ENCODE results near the gene LAYN.

LAYN gene

GRCh38 chr11:111573821-111574249, 33.3 kb downstream of the LAYN start:
- DNase-seq (ENCODE audit: low read depth in 1 of 2, low spot score in 1 of 2) = no peak
- in situ Hi-C loops (cut with HindIII; ENCODE audit: low pct_unique_long_range_greater_than_20kb, low sequenced_read_pairs) = no loop called here
- no peak for TF ChIP-seq JUND (IDR thresholded peaks at IDR 0.05; ENCODE audit: low read depth)

- no peak for DNase-seq (ENCODE audit: low read depth in 1 of 2, low spot score in 1 of 2)
- TF ChIP-seq JUND (IDR thresholded peaks at IDR 0.05; ENCODE audit: low read depth) = no peak
- in situ Hi-C loops (cut with HindIII; ENCODE audit: low pct_unique_long_range_greater_than_20kb, low sequenced_read_pairs) = no loop called here
Measured at GRCh38 chr11:111574373-111575225, 34.1 kb downstream of the LAYN start.

DNA sequence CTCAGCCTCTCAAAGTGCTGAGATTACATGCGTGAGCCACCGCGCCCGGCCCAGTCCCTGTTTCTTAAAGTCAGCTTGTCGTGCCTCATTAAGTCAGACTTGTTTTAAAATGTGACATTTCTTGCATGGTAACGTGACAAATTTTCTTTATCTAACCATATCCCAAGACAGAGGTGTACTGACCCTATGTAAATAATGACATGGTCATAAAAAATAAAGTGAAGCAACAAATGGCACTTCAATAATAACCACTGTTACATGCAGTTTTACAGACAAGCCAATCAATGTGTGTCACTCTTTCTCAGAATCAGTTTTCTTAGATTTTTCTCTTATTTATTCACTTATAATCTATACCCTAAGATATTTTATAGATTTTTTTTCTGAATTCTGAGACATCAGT, 35.2 kb downstream of the LAYN start:
- no peak for DNase-seq (ENCODE audit: low read depth in 1 of 2, low spot score in 1 of 2)
- TF ChIP-seq JUND (IDR thresholded peaks at IDR 0.05; ENCODE audit: low read depth) = no peak
- in situ Hi-C loops (cut with HindIII; ENCODE audit: low pct_unique_long_range_greater_than_20kb, low sequenced_read_pairs) = no loop called here

DNA sequence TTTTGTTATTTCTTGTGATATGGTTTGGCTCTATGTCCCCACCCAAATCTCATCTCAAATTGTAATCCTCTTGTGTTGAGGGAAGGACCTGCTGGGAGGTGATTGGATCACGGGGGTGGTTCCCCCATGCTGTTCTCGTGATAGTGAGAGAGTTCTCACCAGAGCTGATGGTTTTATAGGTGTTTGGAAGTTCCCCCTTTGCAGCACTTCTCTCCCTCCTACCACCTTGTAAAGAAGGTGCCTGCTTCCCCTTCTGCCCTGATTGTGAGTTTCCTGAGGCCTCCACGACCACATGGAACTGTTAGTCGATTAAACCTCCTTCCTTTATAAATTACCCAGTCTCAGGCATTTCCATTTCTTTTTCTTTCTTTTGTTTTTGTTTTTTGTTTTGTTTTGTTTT, 37.3 kb downstream of the LAYN start:
- in situ Hi-C loops (cut with HindIII; ENCODE audit: low pct_unique_long_range_greater_than_20kb, low sequenced_read_pairs) = no loop called here

GRCh38 chr11:111581341-111581740, 40.8 kb downstream of the LAYN start:
- in situ Hi-C loops (cut with HindIII; ENCODE audit: low pct_unique_long_range_greater_than_20kb, low sequenced_read_pairs) = no loop called here
- no peak for TF ChIP-seq JUND (IDR thresholded peaks at IDR 0.05; ENCODE audit: low read depth)
- DNase-seq (ENCODE audit: low read depth in 1 of 2, low spot score in 1 of 2) = no peak

More for the DNA sequence above, 37.3 kb downstream of the LAYN start:
- DNase-seq (ENCODE audit: low read depth in 1 of 2, low spot score in 1 of 2) = no peak
- TF ChIP-seq JUND (IDR thresholded peaks at IDR 0.05; ENCODE audit: low read depth) = no peak

DNA sequence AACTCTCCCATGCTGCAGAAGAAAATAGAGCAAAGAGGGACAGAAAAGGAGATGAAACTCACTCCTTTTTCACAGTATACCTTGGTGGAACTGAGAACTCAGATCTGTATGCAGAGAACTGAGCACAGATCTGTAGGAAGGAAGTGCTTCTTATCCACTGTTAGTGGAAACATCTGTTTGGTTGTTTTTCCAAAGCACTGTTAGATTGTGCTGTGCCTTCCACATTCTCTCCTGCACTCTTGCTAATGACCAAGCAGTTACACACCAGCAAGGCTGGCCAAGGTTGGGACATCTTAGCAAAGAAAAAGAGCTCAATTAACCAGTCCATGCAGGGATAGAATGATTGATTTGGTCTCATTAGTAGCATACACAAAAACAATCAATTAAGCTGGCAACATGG, 41.6 kb downstream of the LAYN start:
- no peak for DNase-seq (ENCODE audit: low read depth in 1 of 2, low spot score in 1 of 2)
- TF ChIP-seq JUND (IDR thresholded peaks at IDR 0.05; ENCODE audit: low read depth) = no peak
- in situ Hi-C loops (cut with HindIII; ENCODE audit: low pct_unique_long_range_greater_than_20kb, low sequenced_read_pairs) = no loop called here

GRCh38 chr11:111582881-111583280, 42.4 kb downstream of the LAYN start:
- no peak for DNase-seq (ENCODE audit: low read depth in 1 of 2, low spot score in 1 of 2)
- in situ Hi-C loops (cut with HindIII; ENCODE audit: low pct_unique_long_range_greater_than_20kb, low sequenced_read_pairs) = no loop called here
- no peak for TF ChIP-seq JUND (IDR thresholded peaks at IDR 0.05; ENCODE audit: low read depth)

DNA sequence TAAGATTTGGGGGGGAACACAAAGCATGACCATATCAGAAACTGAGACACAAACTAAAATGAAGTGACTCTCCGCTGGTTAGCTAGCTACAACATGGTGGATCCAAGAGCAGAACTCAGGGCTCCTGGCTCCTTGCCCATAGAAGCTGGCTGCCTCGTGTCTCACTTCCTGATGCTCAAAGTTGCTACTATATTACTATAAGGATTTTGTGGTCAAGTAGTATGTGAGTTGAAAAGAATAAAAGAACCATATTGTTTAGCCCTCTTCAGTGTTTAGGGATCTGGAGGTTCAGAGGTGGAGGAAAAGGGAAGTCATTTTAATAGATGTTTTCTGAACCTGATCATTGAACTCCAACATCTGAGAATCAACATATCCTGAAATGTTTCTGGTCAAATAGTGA, 44.9 kb downstream of the LAYN start:
- no peak for DNase-seq (ENCODE audit: low read depth in 1 of 2, low spot score in 1 of 2)
- in situ Hi-C loops (cut with HindIII; ENCODE audit: low pct_unique_long_range_greater_than_20kb, low sequenced_read_pairs) = no loop called here
- TF ChIP-seq JUND (IDR thresholded peaks at IDR 0.05; ENCODE audit: low read depth) = no peak

DNA sequence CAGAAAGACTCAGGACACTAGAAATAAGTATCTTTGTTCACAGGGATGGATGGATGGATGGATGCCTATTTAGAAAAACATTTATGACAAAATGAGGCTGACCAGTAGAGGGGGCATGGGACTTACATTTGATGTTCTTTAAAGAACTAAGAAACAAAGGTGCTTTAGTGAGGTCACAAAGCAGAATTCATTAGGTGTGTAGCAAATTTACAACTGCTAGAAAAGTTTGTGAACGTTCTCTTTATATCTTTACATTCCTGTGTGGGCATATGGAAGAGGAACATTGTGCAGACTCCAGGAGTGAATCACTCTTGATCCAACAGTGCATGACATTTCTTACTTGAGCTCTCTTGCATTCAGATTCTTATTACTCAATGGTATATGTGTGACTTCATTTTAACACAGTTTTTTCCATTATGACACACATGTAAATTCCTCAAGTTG, 45.9 kb downstream of the LAYN start:
- in situ Hi-C loops (cut with HindIII; ENCODE audit: low pct_unique_long_range_greater_than_20kb, low sequenced_read_pairs) = no loop called here
- peak; percentile 28 to 80 for DNase-seq (ENCODE audit: low read depth in 1 of 2, low spot score in 1 of 2)
- no peak for TF ChIP-seq JUND (IDR thresholded peaks at IDR 0.05; ENCODE audit: low read depth)

DNA sequence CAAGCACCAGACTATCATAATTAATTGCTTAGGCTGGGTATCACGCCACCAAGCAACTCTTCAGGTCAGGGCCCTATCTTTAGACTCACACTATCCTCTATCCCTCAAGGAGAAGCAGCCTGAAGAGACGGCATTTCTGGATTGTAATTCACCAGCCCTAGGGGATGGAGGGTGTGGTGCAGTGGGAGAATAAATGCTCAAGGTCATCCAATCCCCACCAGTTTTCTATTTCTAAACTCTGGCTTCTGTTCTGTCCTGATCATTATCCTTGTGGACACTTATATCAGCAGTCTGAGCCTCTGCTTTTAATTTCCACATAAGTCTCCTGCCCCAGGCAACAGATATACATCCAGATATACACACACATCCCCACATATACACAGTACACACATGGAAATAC, 48.6 kb downstream of the LAYN start:
- in situ Hi-C loops (cut with HindIII; ENCODE audit: low pct_unique_long_range_greater_than_20kb, low sequenced_read_pairs) = no loop called here
- TF ChIP-seq JUND (IDR thresholded peaks at IDR 0.05; ENCODE audit: low read depth) = no peak
- no peak for DNase-seq (ENCODE audit: low read depth in 1 of 2, low spot score in 1 of 2)

- in situ Hi-C loops (cut with HindIII; ENCODE audit: low pct_unique_long_range_greater_than_20kb, low sequenced_read_pairs) = no loop called here
- TF ChIP-seq JUND (IDR thresholded peaks at IDR 0.05; ENCODE audit: low read depth) = no peak
- DNase-seq (ENCODE audit: low read depth in 1 of 2, low spot score in 1 of 2) = no peak
Measured at GRCh38 chr11:111589886-111590499, 49.5 kb downstream of the LAYN start.

- no peak for DNase-seq (ENCODE audit: low read depth in 1 of 2, low spot score in 1 of 2)
- no peak for TF ChIP-seq JUND (IDR thresholded peaks at IDR 0.05; ENCODE audit: low read depth)
- in situ Hi-C loops (cut with HindIII; ENCODE audit: low pct_unique_long_range_greater_than_20kb, low sequenced_read_pairs) = no loop called here
Measured at GRCh38 chr11:111591187-111591960, 50.9 kb downstream of the LAYN start.

- no peak for TF ChIP-seq JUND (IDR thresholded peaks at IDR 0.05; ENCODE audit: low read depth)
- no peak for DNase-seq (ENCODE audit: low read depth in 1 of 2, low spot score in 1 of 2)
- in situ Hi-C loops (cut with HindIII; ENCODE audit: low pct_unique_long_range_greater_than_20kb, low sequenced_read_pairs) = no loop called here
Measured at GRCh38 chr11:111592491-111592890, 52.0 kb downstream of the LAYN start.

Data from T47D (cell line).